Activated B cell treated with CpG ODN at 0.5 μM for 24 hours (primary cell): ENCODE results near the gene ACTR2. TPM values are rescaled to one million over a fixed set of nuclear protein-coding genes. Genes with fewer than 3 reads are reported as not detected.

Source experiments
- ATAC-seq: fragments of 200-7000 bp; cut with Tn5 transposase; one replicate; pipeline ENCODE4 v1.10.0; 2021; ENCODE audit warnings: low read depth, mild to moderate bottlenecking, moderate library complexity
- CTCF ChIA-PET: fragments of 350-600 bp; sonication (Branson Sonifier 250); formaldehyde crosslinking; loops from one replicate; lab custom pipeline; 2021; ENCODE audit warnings: antibody characterized with exemption; lab: Charles Lee
- POLR2A ChIA-PET: fragments of 350-600 bp; sonication (Branson Sonifier 250); formaldehyde crosslinking; loops from one replicate; lab custom pipeline; 2021; ENCODE audit warnings: antibody characterized with exemption; lab: Charles Lee
- DNase-seq: peaks from one replicate; pipeline ENCODE4 v3.0.0; 2022
- H3K27ac Mint-ChIP-seq: one replicate; pipeline ENCODE4 v1.8.0; 2020; ENCODE audit warnings: mixed read lengths
- H3K27me3 Mint-ChIP-seq: one replicate; pipeline ENCODE4 v1.8.0; 2021; ENCODE audit warnings: mixed read lengths
- H3K36me3 Mint-ChIP-seq: one replicate; pipeline ENCODE4 v1.8.0; 2021; ENCODE audit warnings: low read depth, mixed read lengths
- H3K4me1 Mint-ChIP-seq: one replicate; pipeline ENCODE4 v1.8.0; 2021; ENCODE audit warnings: mixed read lengths
- H3K4me3 Mint-ChIP-seq: one replicate; pipeline ENCODE4 v1.8.0; 2020; ENCODE audit warnings: mild to moderate bottlenecking, mixed read lengths
- H3K9me3 Mint-ChIP-seq: one replicate; pipeline ENCODE4 v1.8.0; 2020; ENCODE audit warnings: mixed read lengths
- CTCF ChIP-seq: fragments of 200-600 bp; IDR thresholded peaks from one replicate; pipeline ENCODE4 v1.8.0; 2022; ENCODE audit warnings: antibody characterized with exemption, mild to moderate bottlenecking
- intact Hi-C: fragments of 100-400 bp; cut with micrococcal nuclease; formaldehyde crosslinking; loops from one replicate; pipeline ENCODE4 v1.15.1; 2024
- total RNA-seq: library from RNA; stranded (reverse); gene quantifications from 2 replicates; pipeline ENCODE4 v1.2.3, GENCODE V29; 2022

Gene ACTR2
- total RNA-seq, 1 donor from 2014 or later = 484 TPM

GRCh38 chr2:65204461-65205210 lies 23.0 kb upstream of the ACTR2 start:
- TF ChIP-seq CTCF = no peak
- Mint-ChIP-seq H3K9me3 (no peaks in the 10 kb centered on the region), H3K4me1 (peaks cover 8% of the 10 kb centered on the region), H3K36me3 (no peaks in the 10 kb centered on the region), H3K27ac (no peak overlapping the region), H3K27me3 (no peaks in the 10 kb centered on the region), H3K4me3 (no peak overlapping the region)
- no peak for DNase-seq
- POLR2A ChIA-PET = no interaction called here
- intact Hi-C loops = no loop called here
- no peak for ATAC-seq
- CTCF ChIA-PET = no interaction called here

GRCh38 chr2:65212115-65212514 lies 15.5 kb upstream of the ACTR2 start:
- no peak for TF ChIP-seq CTCF
- no peaks in the 10 kb centered on the region for H3K9me3 Mint-ChIP-seq
- intact Hi-C loops = no loop called here
- H3K4me1 Mint-ChIP-seq = peaks cover 8% of the 10 kb centered on the region
- H3K4me3 Mint-ChIP-seq = no peak overlapping the region
- ChIA-PET POLR2A (interaction anchor here (0.7 to 0.9 kb wide), 2 partner anchors 147 to 1238 kb away, joined by 3 to 4 read pairs; no protein-coding TSS in a partner anchor), CTCF (no interaction called here)
- no peaks in the 10 kb centered on the region for H3K27me3 Mint-ChIP-seq
- H3K27ac Mint-ChIP-seq = no peak overlapping the region
- ATAC-seq (no peak), DNase-seq (no peak)
- no peaks in the 10 kb centered on the region for H3K36me3 Mint-ChIP-seq

- no peak for TF ChIP-seq CTCF
- H3K27ac Mint-ChIP-seq = no peak overlapping the region
- H3K9me3 Mint-ChIP-seq = no peaks in the 10 kb centered on the region
- no peaks in the 10 kb centered on the region for H3K27me3 Mint-ChIP-seq
- no peaks in the 10 kb centered on the region for H3K36me3 Mint-ChIP-seq
- no peak for ATAC-seq
- H3K4me3 Mint-ChIP-seq = no peak overlapping the region
- intact Hi-C loops = no loop called here
- ChIA-PET CTCF (no interaction called here), POLR2A (no interaction called here)
- DNase-seq = no peak
- H3K4me1 Mint-ChIP-seq = peaks cover 7% of the 10 kb centered on the region
Observed at GRCh38 chr2:65212619-65213018, 15.0 kb upstream of the ACTR2 start.

- TF ChIP-seq CTCF = no peak
- intact Hi-C loops = no loop called here
- POLR2A ChIA-PET = no interaction called here
- Mint-ChIP-seq H3K27ac (no peak overlapping the region), H3K4me1 (peaks cover 6% of the 10 kb centered on the region), H3K9me3 (no peaks in the 10 kb centered on the region), H3K36me3 (no peaks in the 10 kb centered on the region), H3K4me3 (no peak overlapping the region), H3K27me3 (no peaks in the 10 kb centered on the region)
- ATAC-seq = no peak
- CTCF ChIA-PET = no interaction called here
- no peak for DNase-seq
Observed at GRCh38 chr2:65213035-65213434, 14.6 kb upstream of the ACTR2 start.

GRCh38 chr2:65214361-65214760 lies 13.3 kb upstream of the ACTR2 start:
- Mint-ChIP-seq H3K4me1 (no peaks in the 10 kb centered on the region), H3K4me3 (no peak overlapping the region), H3K9me3 (no peaks in the 10 kb centered on the region), H3K27ac (no peak overlapping the region), H3K36me3 (no peaks in the 10 kb centered on the region), H3K27me3 (no peaks in the 10 kb centered on the region)
- DNase-seq (no peak), ATAC-seq (no peak)
- ChIA-PET CTCF (no interaction called here), POLR2A (no interaction called here)
- TF ChIP-seq CTCF = no peak
- intact Hi-C loops = no loop called here
